ENCODE results near the gene PRRT2. TPM values are rescaled to one million over a fixed set of nuclear protein-coding genes. Genes with fewer than 3 reads are reported as not detected.

Gene PRRT2
- total RNA-seq, 1 donor from 2014 or later: 0.52 TPM

DNA sequence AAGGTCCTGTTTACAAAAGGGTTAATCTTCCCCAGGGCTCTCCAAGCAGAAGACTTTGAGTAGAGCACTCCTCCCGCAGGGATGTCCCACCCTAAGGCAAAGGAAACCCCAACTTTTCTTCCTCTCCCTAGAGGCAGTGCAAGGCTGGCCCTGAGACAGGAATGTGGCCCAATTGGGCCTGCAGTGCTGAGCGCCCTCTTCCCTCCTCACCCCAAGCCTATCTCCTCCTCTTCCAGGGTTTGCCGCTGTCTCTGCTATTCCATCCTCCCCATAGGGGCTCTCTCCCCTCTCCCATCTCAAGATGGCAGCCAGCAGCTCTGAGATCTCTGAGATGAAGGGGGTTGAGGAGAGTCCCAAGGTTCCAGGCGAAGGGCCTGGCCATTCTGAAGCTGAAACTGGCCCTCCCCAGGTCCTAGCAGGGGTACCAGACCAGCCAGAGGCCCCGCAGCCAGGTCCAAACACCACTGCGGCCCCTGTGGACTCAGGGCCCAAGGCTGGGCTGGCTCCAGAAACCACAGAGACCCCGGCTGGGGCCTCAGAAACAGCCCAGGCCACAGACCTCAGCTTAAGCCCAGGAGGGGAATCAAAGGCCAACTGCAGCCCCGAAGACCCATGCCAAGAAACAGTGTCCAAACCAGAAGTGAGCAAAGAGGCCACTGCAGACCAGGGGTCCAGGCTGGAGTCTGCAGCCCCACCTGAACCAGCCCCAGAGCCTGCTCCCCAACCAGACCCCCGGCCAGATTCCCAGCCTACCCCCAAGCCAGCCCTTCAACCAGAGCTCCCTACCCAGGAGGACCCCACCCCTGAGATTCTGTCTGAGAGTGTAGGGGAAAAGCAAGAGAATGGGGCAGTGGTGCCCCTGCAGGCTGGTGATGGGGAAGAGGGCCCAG is 1.0 kb downstream of the PRRT2 start:
- Histone ChIP-seq H3K4me1 (ENCODE audit: control insufficient read depth in 3 of 3, insufficient read depth in 3 of 3, low read length in 3 of 3) (peaks cover 62 to 82% (median 75%) of the 10 kb centered on the region in 3 donors), H3K4me3 (ENCODE audit: low read length in 3 of 3) (peak overlapping the region; percentile 74 to 87 (median 84)), H3K9me3 (ENCODE audit: control insufficient read depth in 3 of 3, low read length in 3 of 3) (no peaks in the 10 kb centered on the region), H3K27ac (ENCODE audit: low read depth, low read length) (peak overlapping the region; percentile 93), H3K27me3 (ENCODE audit: control insufficient read depth in 3 of 3, insufficient read depth in 3 of 3, low read length in 3 of 3) (no peaks in the 10 kb centered on the region), H3K36me3 (ENCODE audit: control insufficient read depth in 3 of 3, insufficient read depth in 3 of 3, low read length in 3 of 3) (peaks cover 11 to 17% (median 14%) of the 10 kb centered on the region in 3 donors), H3K9ac (ENCODE audit: low read depth in 1 of 3, low read length in 3 of 3) (peak overlapping the region in 2 of 3 donors; percentile 84 to 89)

DNA sequence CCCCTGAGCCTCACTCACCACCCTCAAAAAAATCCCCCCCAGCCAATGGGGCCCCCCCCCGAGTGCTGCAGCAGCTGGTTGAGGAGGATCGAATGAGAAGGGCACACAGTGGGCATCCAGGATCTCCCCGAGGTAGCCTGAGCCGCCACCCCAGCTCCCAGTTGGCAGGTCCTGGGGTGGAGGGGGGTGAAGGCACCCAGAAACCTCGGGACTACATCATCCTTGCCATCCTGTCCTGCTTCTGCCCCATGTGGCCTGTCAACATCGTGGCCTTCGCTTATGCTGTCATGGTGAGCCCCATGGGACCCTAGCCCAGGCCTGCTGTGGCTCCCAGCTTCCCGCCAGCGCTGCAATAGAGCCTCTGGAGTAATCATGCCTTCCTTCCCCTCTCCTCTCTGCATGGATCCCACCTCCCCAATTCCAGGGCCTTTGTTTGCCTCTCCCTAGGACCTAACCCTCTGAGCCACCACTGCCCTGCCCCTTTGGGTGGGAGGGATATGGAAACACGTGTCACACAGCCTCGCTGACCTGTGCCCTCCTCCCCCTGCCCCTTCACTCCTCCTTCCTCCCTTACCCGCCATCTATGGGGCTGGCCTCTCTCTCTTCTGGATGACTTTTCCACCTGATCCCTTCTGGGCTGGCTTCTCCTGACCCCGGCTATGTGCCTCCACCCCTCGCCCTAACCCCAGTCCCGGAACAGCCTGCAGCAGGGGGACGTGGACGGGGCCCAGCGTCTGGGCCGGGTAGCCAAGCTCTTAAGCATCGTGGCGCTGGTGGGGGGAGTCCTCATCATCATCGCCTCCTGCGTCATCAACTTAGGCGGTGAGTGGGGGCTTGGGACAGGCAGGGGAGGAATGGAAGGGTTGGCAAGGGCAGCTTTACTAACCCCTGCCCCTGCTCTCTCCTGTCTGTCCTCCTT is 1.9 kb downstream of the PRRT2 start:
- Histone ChIP-seq H3K4me3 (ENCODE audit: low read length in 3 of 3) (peak overlapping the region in 1 of 3 donors; percentile 13), H3K9me3 (ENCODE audit: control insufficient read depth in 3 of 3, low read length in 3 of 3) (no peaks in the 10 kb centered on the region), H3K36me3 (ENCODE audit: control insufficient read depth in 3 of 3, insufficient read depth in 3 of 3, low read length in 3 of 3) (peaks cover 12 to 22% (median 14%) of the 10 kb centered on the region in 3 donors), H3K4me1 (ENCODE audit: control insufficient read depth in 3 of 3, insufficient read depth in 3 of 3, low read length in 3 of 3) (peaks cover 54 to 76% (median 66%) of the 10 kb centered on the region in 3 donors), H3K27ac (ENCODE audit: low read depth, low read length) (no peak overlapping the region), H3K27me3 (ENCODE audit: control insufficient read depth in 3 of 3, insufficient read depth in 3 of 3, low read length in 3 of 3) (no peaks in the 10 kb centered on the region), H3K9ac (ENCODE audit: low read depth in 1 of 3, low read length in 3 of 3) (peak overlapping the region in 1 of 3 donors; percentile 89)

DNA sequence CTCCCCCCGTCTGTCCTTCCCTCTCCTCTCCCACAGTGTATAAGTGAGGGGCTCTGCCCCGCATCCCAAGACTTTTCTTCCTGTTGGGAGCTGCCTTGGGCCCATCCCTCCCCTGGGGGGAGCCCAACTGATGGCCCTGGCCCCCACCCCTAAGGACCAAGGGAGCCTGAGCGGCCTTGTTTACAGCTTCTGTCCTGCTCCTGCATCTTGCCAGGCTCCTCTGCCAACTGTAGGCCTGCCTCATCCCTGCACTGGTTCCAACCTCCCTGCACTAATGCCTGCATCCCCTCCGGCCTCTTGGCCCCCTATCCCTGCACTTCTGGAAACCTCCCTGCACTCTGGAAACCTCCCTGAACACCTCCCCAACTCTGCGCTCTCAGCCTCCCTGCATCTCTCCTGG is 2.6 kb downstream of the PRRT2 start:
- Histone ChIP-seq H3K36me3 (ENCODE audit: control insufficient read depth in 3 of 3, insufficient read depth in 3 of 3, low read length in 3 of 3) (peaks cover 12 to 24% (median 15%) of the 10 kb centered on the region in 3 donors), H3K4me3 (ENCODE audit: low read length in 3 of 3) (no peak overlapping the region), H3K4me1 (ENCODE audit: control insufficient read depth in 3 of 3, insufficient read depth in 3 of 3, low read length in 3 of 3) (peaks cover 56 to 76% (median 63%) of the 10 kb centered on the region in 3 donors), H3K27me3 (ENCODE audit: control insufficient read depth in 3 of 3, insufficient read depth in 3 of 3, low read length in 3 of 3) (no peaks in the 10 kb centered on the region), H3K27ac (ENCODE audit: low read depth, low read length) (peak overlapping the region; percentile 30), H3K9me3 (ENCODE audit: control insufficient read depth in 3 of 3, low read length in 3 of 3) (no peaks in the 10 kb centered on the region), H3K9ac (ENCODE audit: low read depth in 1 of 3, low read length in 3 of 3) (peak overlapping the region in 2 of 3 donors; percentile 74 to 92)

DNA sequence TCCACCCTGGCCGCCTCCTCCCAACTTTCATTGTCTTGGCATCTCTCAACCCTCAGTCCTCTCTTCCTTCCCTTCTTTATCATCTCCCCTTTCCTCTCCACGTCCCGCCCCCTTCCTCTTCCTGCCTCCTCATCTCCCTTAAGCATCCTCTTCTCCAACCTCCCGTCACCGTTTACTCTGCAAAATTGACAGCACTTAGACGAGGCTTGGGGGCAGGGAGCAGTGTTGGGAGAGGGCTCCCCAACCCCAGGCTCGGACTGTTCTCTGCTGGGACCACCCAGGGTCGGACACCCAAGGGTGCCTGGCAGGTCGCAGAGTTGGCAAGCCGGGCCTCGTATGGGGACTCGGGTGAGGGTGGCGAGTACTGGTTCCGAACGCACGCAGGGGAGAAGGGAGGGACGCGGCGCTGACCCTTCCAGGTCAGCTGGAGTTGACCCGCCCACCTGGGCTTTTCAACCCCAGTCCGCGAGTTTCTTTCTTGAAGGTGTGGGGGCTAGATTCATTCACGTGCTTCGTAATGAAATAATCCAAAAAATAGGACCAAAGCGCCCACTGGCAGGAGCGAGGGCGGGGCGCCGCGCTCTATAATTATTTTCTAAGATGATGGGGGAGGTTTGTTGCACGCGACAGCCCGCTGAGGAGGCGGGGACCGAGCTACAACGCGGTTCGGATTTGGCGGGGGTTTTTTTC is 3.2 kb downstream of the PRRT2 start:
- Histone ChIP-seq H3K27ac (ENCODE audit: low read depth, low read length) (peak overlapping the region; percentile 30), H3K9me3 (ENCODE audit: control insufficient read depth in 3 of 3, low read length in 3 of 3) (no peaks in the 10 kb centered on the region), H3K4me1 (ENCODE audit: control insufficient read depth in 3 of 3, insufficient read depth in 3 of 3, low read length in 3 of 3) (peaks cover 57 to 77% (median 64%) of the 10 kb centered on the region in 3 donors), H3K4me3 (ENCODE audit: low read length in 3 of 3) (peak overlapping the region; percentile 63 to 96 (median 91)), H3K9ac (ENCODE audit: low read depth in 1 of 3, low read length in 3 of 3) (peak overlapping the region; percentile 65 to 92 (median 74)), H3K27me3 (ENCODE audit: control insufficient read depth in 3 of 3, insufficient read depth in 3 of 3, low read length in 3 of 3) (no peaks in the 10 kb centered on the region), H3K36me3 (ENCODE audit: control insufficient read depth in 3 of 3, insufficient read depth in 3 of 3, low read length in 3 of 3) (peaks cover 14 to 18% (median 17%) of the 10 kb centered on the region in 3 donors)

DNA sequence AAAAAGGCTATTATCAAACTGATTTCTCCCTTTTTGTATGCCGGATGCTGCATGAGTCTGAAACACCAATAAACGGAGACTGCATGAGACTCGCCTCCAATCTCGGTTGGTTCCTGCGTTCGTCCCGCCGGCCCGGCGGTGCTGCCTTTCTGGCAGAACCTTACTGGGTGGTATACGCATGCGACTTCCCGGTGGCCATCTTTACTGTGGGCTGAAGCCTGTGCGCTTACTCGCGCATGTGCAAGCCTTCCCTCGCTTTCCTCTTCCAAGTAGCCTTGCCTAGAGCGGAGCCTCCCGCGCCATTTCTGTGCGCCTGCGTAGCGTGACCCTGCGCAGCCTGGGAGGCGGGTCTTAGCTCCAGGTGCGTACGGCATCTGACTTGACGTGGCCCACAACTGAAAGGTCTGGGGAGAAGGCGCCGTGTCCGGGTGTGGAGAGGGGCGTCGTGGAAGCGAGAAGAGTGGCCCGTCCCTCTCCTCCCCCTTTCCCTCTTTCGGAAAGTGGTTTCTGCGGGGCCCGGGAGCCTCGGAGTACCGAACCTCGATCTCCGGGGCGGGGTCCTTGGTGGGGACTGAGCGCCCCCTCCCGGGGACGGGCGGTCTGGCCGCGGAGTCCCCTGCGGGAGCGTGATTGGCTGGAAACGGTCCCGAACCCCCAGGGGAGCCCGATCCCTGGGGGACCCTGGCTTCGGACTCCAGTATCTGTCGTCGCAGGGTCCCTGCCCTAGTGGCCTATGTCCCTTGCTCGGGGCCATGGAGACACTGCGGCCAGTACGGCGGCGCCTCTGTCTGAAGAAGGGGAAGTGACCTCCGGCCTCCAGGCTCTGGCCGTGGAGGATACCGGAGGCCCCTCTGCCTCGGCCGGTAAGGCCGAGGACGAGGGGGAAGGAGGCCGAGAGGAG is 4.0 kb downstream of the PRRT2 start, which contains the start of gene PAGR1:
PAGR1 (plus strand) TSS at position 360 of the 901 bp plus-strand sequence; CDS start at position 734, 374 bp downstream.
- Histone ChIP-seq H3K4me3 (ENCODE audit: low read length in 3 of 3) (peak within 1 kb of the TSS; percentile 91 to 96 (median 92)), H3K9ac (ENCODE audit: low read depth in 1 of 3, low read length in 3 of 3) (peak within 1 kb of the TSS; percentile 90 to 96 (median 92)), H3K27ac (ENCODE audit: low read depth, low read length) (peak within 1 kb of the TSS; percentile 90), H3K36me3 (ENCODE audit: control insufficient read depth in 3 of 3, insufficient read depth in 3 of 3, low read length in 3 of 3) (peaks cover 14 to 17% (median 16%) of the 10 kb centered on the region in 3 donors), H3K4me1 (ENCODE audit: control insufficient read depth in 3 of 3, insufficient read depth in 3 of 3, low read length in 3 of 3) (peaks cover 57 to 76% (median 64%) of the 10 kb centered on the region in 3 donors), H3K9me3 (ENCODE audit: control insufficient read depth in 3 of 3, low read length in 3 of 3) (no peaks in the 10 kb centered on the region), H3K27me3 (ENCODE audit: control insufficient read depth in 3 of 3, insufficient read depth in 3 of 3, low read length in 3 of 3) (no peaks in the 10 kb centered on the region)

DNA sequence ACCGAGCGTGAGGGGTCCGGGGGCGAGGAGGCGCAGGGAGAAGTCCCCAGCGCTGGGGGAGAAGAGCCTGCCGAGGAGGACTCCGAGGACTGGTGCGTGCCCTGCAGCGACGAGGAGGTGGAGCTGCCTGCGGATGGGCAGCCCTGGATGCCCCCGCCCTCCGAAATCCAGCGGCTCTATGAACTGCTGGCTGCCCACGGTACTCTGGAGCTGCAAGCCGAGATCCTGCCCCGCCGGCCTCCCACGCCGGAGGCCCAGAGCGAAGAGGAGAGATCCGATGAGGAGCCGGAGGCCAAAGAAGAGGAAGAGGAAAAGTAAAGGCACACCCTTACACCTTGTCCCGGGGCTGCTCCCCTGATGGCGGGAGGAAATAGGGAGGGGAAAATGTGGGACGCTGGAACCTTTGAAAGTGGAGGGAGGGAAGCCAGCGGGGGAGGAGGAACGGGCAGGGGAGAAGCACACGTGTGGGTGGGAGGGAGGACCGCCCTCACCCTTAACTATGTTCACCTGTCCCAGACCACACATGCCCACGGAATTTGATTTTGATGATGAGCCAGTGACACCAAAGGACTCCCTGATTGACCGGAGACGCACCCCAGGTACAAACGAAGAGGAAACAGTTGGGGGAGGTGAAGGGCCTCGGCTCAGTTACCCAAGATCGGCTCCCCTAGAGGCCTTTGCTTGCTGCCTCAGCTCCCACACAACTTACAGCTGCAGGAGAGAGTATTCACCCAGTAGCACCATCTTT is 4.9 kb downstream of the PRRT2 start:
- peak overlapping the region; percentile 90 to 96 (median 92) for H3K9ac ChIP-seq (ENCODE audit: low read depth in 1 of 3, low read length in 3 of 3)
- no peaks in the 10 kb centered on the region for H3K27me3 ChIP-seq (ENCODE audit: control insufficient read depth in 3 of 3, insufficient read depth in 3 of 3, low read length in 3 of 3)
- no peaks in the 10 kb centered on the region for H3K9me3 ChIP-seq (ENCODE audit: control insufficient read depth in 3 of 3, low read length in 3 of 3)
- peak overlapping the region; percentile 91 to 96 (median 92) for H3K4me3 ChIP-seq (ENCODE audit: low read length in 3 of 3)
- H3K27ac ChIP-seq (ENCODE audit: low read depth, low read length): peak overlapping the region; percentile 90
- peaks cover 59 to 77% (median 65%) of the 10 kb centered on the region in 3 donors for H3K4me1 ChIP-seq (ENCODE audit: control insufficient read depth in 3 of 3, insufficient read depth in 3 of 3, low read length in 3 of 3)
- H3K36me3 ChIP-seq (ENCODE audit: control insufficient read depth in 3 of 3, insufficient read depth in 3 of 3, low read length in 3 of 3): peaks cover 14 to 17% (median 16%) of the 10 kb centered on the region in 3 donors

DNA sequence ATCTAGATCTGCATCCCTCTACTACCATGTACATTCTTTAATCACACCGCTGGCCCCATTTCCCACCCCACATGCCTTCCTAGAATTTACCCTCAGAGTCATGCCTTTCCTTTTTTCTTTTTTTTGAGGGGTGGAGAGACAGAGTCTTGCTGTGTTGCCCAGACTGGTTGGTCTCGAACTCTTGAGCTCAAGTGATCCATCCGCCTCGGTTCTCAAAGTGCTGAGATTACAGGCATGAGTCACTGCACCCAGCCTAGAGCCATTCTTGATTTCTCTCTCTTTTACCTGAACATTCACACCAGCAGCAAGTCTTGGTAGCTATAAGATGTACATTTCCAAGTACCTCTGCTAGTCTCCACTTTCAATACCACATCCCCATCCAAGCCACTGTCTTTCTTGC is 6.1 kb downstream of the PRRT2 start:
- Histone ChIP-seq H3K9ac (ENCODE audit: low read depth in 1 of 3, low read length in 3 of 3) (no peak overlapping the region), H3K27me3 (ENCODE audit: control insufficient read depth in 3 of 3, insufficient read depth in 3 of 3, low read length in 3 of 3) (no peaks in the 10 kb centered on the region), H3K4me1 (ENCODE audit: control insufficient read depth in 3 of 3, insufficient read depth in 3 of 3, low read length in 3 of 3) (peaks cover 62 to 76% (median 64%) of the 10 kb centered on the region in 3 donors), H3K36me3 (ENCODE audit: control insufficient read depth in 3 of 3, insufficient read depth in 3 of 3, low read length in 3 of 3) (peaks cover 14 to 17% (median 16%) of the 10 kb centered on the region in 3 donors), H3K9me3 (ENCODE audit: control insufficient read depth in 3 of 3, low read length in 3 of 3) (no peaks in the 10 kb centered on the region), H3K27ac (ENCODE audit: low read depth, low read length) (no peak overlapping the region), H3K4me3 (ENCODE audit: low read length in 3 of 3) (no peak overlapping the region)

DNA sequence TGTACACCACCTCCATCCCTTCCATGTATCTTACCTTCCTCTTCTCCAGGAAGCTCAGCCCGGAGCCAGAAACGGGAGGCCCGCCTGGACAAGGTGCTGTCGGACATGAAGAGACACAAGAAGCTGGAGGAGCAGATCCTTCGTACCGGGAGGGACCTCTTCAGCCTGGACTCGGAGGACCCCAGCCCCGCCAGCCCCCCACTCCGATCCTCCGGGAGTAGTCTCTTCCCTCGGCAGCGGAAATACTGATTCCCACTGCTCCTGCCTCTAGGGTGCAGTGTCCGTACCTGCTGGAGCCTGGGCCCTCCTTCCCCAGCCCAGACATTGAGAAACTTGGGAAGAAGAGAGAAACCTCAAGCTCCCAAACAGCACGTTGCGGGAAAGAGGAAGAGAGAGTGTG is 7.5 kb downstream of the PRRT2 start:
- H3K4me3 ChIP-seq (ENCODE audit: low read length in 3 of 3): peak overlapping the region; percentile 85 to 94 (median 89)
- H3K36me3 ChIP-seq (ENCODE audit: control insufficient read depth in 3 of 3, insufficient read depth in 3 of 3, low read length in 3 of 3): peaks cover 14 to 17% (median 16%) of the 10 kb centered on the region in 3 donors
- H3K9me3 ChIP-seq (ENCODE audit: control insufficient read depth in 3 of 3, low read length in 3 of 3): no peaks in the 10 kb centered on the region
- no peaks in the 10 kb centered on the region for H3K27me3 ChIP-seq (ENCODE audit: control insufficient read depth in 3 of 3, insufficient read depth in 3 of 3, low read length in 3 of 3)
- H3K9ac ChIP-seq (ENCODE audit: low read depth in 1 of 3, low read length in 3 of 3): peak overlapping the region in 1 of 3 donors; percentile 88
- peak overlapping the region; percentile 93 for H3K27ac ChIP-seq (ENCODE audit: low read depth, low read length)
- H3K4me1 ChIP-seq (ENCODE audit: control insufficient read depth in 3 of 3, insufficient read depth in 3 of 3, low read length in 3 of 3): peaks cover 59 to 69% (median 63%) of the 10 kb centered on the region in 3 donors
